ENCODE results near the gene DMD.

DMD gene

GRCh38 chrX:31591355-31591754 is 1620.0 kb downstream of the DMD start:
- TF ChIP-seq POLR2AphosphoS5 (IDR thresholded peaks at IDR 0.05; ENCODE audit: low read depth, low read length) (no peak), FOXP2 (optimal IDR thresholded peaks at IDR 0.05; ENCODE audit: borderline replicate concordance, extremely low read depth, extremely low read length, insufficient read depth) (no peak), TAF1 (IDR thresholded peaks at IDR 0.05; ENCODE audit: borderline replicate concordance, insufficient read depth, low read length) (no peak), REST (IDR thresholded peaks at IDR 0.05; ENCODE audit: insufficient read depth in 1 of 2, low read depth in 2 of 2, low read length in 2 of 2) (no peak)

- TF ChIP-seq POLR2AphosphoS5 (IDR thresholded peaks at IDR 0.05; ENCODE audit: low read depth, low read length) (no peak), TAF1 (IDR thresholded peaks at IDR 0.05; ENCODE audit: borderline replicate concordance, insufficient read depth, low read length) (no peak), FOXP2 (optimal IDR thresholded peaks at IDR 0.05; ENCODE audit: borderline replicate concordance, extremely low read depth, extremely low read length, insufficient read depth) (no peak), SIN3A (IDR thresholded peaks at IDR 0.05; ENCODE audit: borderline replicate concordance, insufficient read depth, low read length) (no peak), REST (IDR thresholded peaks at IDR 0.05; ENCODE audit: insufficient read depth in 1 of 2, low read depth in 2 of 2, low read length in 2 of 2) (no peak)
Measured at GRCh38 chrX:31590581-31591114, 1620.7 kb downstream of the DMD start.

- no peak for TF ChIP-seq POLR2AphosphoS5 (IDR thresholded peaks at IDR 0.05; ENCODE audit: low read depth, low read length)
- no peak for TF ChIP-seq REST (IDR thresholded peaks at IDR 0.05; ENCODE audit: insufficient read depth in 1 of 2, low read depth in 2 of 2, low read length in 2 of 2)
- TF ChIP-seq FOXP2 (optimal IDR thresholded peaks at IDR 0.05; ENCODE audit: borderline replicate concordance, extremely low read depth, extremely low read length, insufficient read depth), result no peak
- no peak for TF ChIP-seq SIN3A (IDR thresholded peaks at IDR 0.05; ENCODE audit: borderline replicate concordance, insufficient read depth, low read length)
- no peak for TF ChIP-seq TAF1 (IDR thresholded peaks at IDR 0.05; ENCODE audit: borderline replicate concordance, insufficient read depth, low read length)
Measured at GRCh38 chrX:31589503-31589902, 1621.8 kb downstream of the DMD start.

GRCh38 chrX:31588355-31588754 is 1623.0 kb downstream of the DMD start:
- TF ChIP-seq FOXP2 (optimal IDR thresholded peaks at IDR 0.05; ENCODE audit: borderline replicate concordance, extremely low read depth, extremely low read length, insufficient read depth) (no peak), SIN3A (IDR thresholded peaks at IDR 0.05; ENCODE audit: borderline replicate concordance, insufficient read depth, low read length) (no peak), REST (IDR thresholded peaks at IDR 0.05; ENCODE audit: insufficient read depth in 1 of 2, low read depth in 2 of 2, low read length in 2 of 2) (no peak), POLR2AphosphoS5 (IDR thresholded peaks at IDR 0.05; ENCODE audit: low read depth, low read length) (no peak), TAF1 (IDR thresholded peaks at IDR 0.05; ENCODE audit: borderline replicate concordance, insufficient read depth, low read length) (no peak)

- TF ChIP-seq FOXP2 (optimal IDR thresholded peaks at IDR 0.05; ENCODE audit: borderline replicate concordance, extremely low read depth, extremely low read length, insufficient read depth) (no peak), TAF1 (IDR thresholded peaks at IDR 0.05; ENCODE audit: borderline replicate concordance, insufficient read depth, low read length) (no peak), REST (IDR thresholded peaks at IDR 0.05; ENCODE audit: insufficient read depth in 1 of 2, low read depth in 2 of 2, low read length in 2 of 2) (no peak), POLR2AphosphoS5 (IDR thresholded peaks at IDR 0.05; ENCODE audit: low read depth, low read length) (no peak), SIN3A (IDR thresholded peaks at IDR 0.05; ENCODE audit: borderline replicate concordance, insufficient read depth, low read length) (no peak)
Measured at GRCh38 chrX:31580726-31581125, 1630.6 kb downstream of the DMD start.
